K562 (cell line): ENCODE data around the gene FIZ1. TPM values are rescaled to one million over a fixed set of nuclear protein-coding genes. Genes with fewer than 3 reads are reported as not detected.

Experiments
- COPS2 ChIP-seq: fragments of 450-650 bp; conservative IDR thresholded peaks from 2 replicates; pipeline ENCODE4 v1.6.1; 2016; ENCODE audit warnings: mild to moderate bottlenecking, moderate library complexity
- FOXM1 ChIP-seq, 2 experiments: fragments of 450-650 bp in 1 of 2; sonication (generic) in 1 of 2; formaldehyde crosslinking in 1 of 2; IDR thresholded peaks; 2 replicates each; pipeline versions ENCODE4 v1.6.1 to v1.9.0; 2017 to 2022; ENCODE audit warnings: low read depth in 2 of 2, mild to moderate bottlenecking in 2 of 2, missing genetic modification reagents in 1 of 2, moderate library complexity in 1 of 2
- KAT2B ChIP-seq: IDR thresholded peaks from one replicate; pipeline ENCODE4 v1.6.1; 2012; ENCODE audit warnings: low read depth, mild to moderate bottlenecking, control low read depth, inconsistent platforms, low read length, moderate library complexity
- KLF16 ChIP-seq: IDR thresholded peaks from 2 replicates; pipeline ENCODE4 v1.6.1; 2016; ENCODE audit warnings: antibody characterized with exemption
- MTA2 ChIP-seq: fragments of 450-650 bp; IDR thresholded peaks from 2 replicates; pipeline ENCODE4 v1.6.1; 2016; ENCODE audit warnings: low read depth
- NCOA4 ChIP-seq: fragments of 450-650 bp; IDR thresholded peaks from 2 replicates; pipeline ENCODE4 v1.6.1; 2018; ENCODE audit warnings: mild to moderate bottlenecking; ENCODE audit not compliant: partially characterized antibody
- NEUROD1 ChIP-seq: fragments of 150-350 bp; IDR thresholded peaks from 2 replicates; pipeline ENCODE4 v1.6.1; 2014; ENCODE audit warnings: borderline replicate concordance, low read length, low read depth; ENCODE audit not compliant: partially characterized antibody
- SFPQ ChIP-seq: fragments of 200-400 bp; formaldehyde crosslinking; IDR thresholded peaks from 2 replicates; pipeline ENCODE4 v1.6.1; 2017; ENCODE audit warnings: mild to moderate bottlenecking, low read depth, low read length, moderate library complexity
- SP1 ChIP-seq: sonication (generic); formaldehyde crosslinking; IDR thresholded peaks from 2 replicates; pipeline ENCODE4 v1.8.1; 2022; ENCODE audit warnings: mild to moderate bottlenecking, missing genetic modification reagents
- TSHZ1 ChIP-seq: fragments of 250-450 bp; sonication (Bioruptor Pico); IDR thresholded peaks from 2 replicates; pipeline ENCODE4 v1.4.0; 2020; ENCODE audit warnings: mild to moderate bottlenecking, moderate library complexity
- ZNF24 ChIP-seq: fragments of 450-650 bp; IDR thresholded peaks from 2 replicates; pipeline ENCODE4 v1.6.1; 2016
- ZNF3 ChIP-seq: fragments of 250-450 bp; sonication (Bioruptor Pico); IDR thresholded peaks from 2 replicates; pipeline ENCODE4 v1.5.0; 2021; ENCODE audit warnings: mild to moderate bottlenecking, moderate library complexity
- ZNF444 ChIP-seq: fragments of 250-450 bp; sonication (Bioruptor Pico); IDR thresholded peaks from 2 replicates; pipeline ENCODE4 v1.4.0; 2020; ENCODE audit warnings: mild to moderate bottlenecking, moderate library complexity
- ZNF696 ChIP-seq: fragments of 250-450 bp; sonication (Bioruptor Pico); conservative IDR thresholded peaks from 2 replicates; pipeline ENCODE4 v1.4.0; 2020; ENCODE audit warnings: mild to moderate bottlenecking, moderate library complexity
- ZNF717 ChIP-seq: fragments of 250-450 bp; sonication (Bioruptor Pico); IDR thresholded peaks from 2 replicates; pipeline ENCODE4 v1.5.0; 2021
- polyA plus RNA-seq, 8 experiments: library from polyadenylated mRNA; depleted of rRNA in 4 of 8; stranded (reverse) in 5 of 8; unstranded in 3 of 8; fragments of >200 nt; fragmentation: Nextera tagmentation in 2 of 8; fragmentation: Illumina TruSeq in 1 of 8; extraction: Ambion mirVana in 2 of 8; extraction: Trizol in 1 of 8; gene quantifications; 2 replicates each; pipeline versions ENCODE4 v1.2.1 to v1.2.3, GENCODE V29; 2011 to 2014; ENCODE audit warnings: inconsistent platforms in 1 of 8, missing spikeins in 1 of 8
- total RNA-seq, 7 experiments: library from RNA; depleted of rRNA in 6 of 7; stranded (reverse); fragments of >200 nt in 6 of 7; fragmentation: Illumina TruSeq in 2 of 7; extraction: Trizol in 2 of 7; gene quantifications; 2 replicates each; pipeline versions ENCODE4 v1.2.1 to v1.2.3, GENCODE V29; 2011 to 2021; ENCODE audit warnings: low replicate concordance in 1 of 7
- TF ChIP-seq, protein P1 (sequence below): sonication (generic); formaldehyde crosslinking; IDR thresholded peaks from 2 replicates; pipeline ENCODE4 v1.8.0; 2023; ENCODE audit warnings: missing genetic modification reagents, mild to moderate bottlenecking, borderline replicate concordance
- TF ChIP-seq, protein P2 (sequence below): fragments of 250-450 bp; sonication (Bioruptor Pico); IDR thresholded peaks from 2 replicates; pipeline ENCODE4 v1.4.0; 2020; ENCODE audit warnings: borderline replicate concordance

The FIZ1 gene
- total and polyA plus RNA-seq, 9 of the 15 experiments (the other 6 are each of a cell fraction or from before 2014, with no cell fraction given) = 0.79 to 17.5 (median 5.5) TPM

GRCh38 chr19:55635334-55635717 lies 36.0 kb upstream of the FIZ1 start (continued):
- TF ChIP-seq, protein P1, sequence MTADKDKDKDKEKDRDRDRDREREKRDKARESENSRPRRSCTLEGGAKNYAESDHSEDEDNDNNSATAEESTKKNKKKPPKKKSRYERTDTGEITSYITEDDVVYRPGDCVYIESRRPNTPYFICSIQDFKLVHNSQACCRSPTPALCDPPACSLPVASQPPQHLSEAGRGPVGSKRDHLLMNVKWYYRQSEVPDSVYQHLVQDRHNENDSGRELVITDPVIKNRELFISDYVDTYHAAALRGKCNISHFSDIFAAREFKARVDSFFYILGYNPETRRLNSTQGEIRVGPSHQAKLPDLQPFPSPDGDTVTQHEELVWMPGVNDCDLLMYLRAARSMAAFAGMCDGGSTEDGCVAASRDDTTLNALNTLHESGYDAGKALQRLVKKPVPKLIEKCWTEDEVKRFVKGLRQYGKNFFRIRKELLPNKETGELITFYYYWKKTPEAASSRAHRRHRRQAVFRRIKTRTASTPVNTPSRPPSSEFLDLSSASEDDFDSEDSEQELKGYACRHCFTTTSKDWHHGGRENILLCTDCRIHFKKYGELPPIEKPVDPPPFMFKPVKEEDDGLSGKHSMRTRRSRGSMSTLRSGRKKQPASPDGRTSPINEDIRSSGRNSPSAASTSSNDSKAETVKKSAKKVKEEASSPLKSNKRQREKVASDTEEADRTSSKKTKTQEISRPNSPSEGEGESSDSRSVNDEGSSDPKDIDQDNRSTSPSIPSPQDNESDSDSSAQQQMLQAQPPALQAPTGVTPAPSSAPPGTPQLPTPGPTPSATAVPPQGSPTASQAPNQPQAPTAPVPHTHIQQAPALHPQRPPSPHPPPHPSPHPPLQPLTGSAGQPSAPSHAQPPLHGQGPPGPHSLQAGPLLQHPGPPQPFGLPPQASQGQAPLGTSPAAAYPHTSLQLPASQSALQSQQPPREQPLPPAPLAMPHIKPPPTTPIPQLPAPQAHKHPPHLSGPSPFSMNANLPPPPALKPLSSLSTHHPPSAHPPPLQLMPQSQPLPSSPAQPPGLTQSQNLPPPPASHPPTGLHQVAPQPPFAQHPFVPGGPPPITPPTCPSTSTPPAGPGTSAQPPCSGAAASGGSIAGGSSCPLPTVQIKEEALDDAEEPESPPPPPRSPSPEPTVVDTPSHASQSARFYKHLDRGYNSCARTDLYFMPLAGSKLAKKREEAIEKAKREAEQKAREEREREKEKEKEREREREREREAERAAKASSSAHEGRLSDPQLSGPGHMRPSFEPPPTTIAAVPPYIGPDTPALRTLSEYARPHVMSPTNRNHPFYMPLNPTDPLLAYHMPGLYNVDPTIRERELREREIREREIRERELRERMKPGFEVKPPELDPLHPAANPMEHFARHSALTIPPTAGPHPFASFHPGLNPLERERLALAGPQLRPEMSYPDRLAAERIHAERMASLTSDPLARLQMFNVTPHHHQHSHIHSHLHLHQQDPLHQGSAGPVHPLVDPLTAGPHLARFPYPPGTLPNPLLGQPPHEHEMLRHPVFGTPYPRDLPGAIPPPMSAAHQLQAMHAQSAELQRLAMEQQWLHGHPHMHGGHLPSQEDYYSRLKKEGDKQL (CRISPR knock-in tag) = 0 out of 2 replicates have a peak, but pooled peaks have one; percentile 18
- no peak for TF ChIP-seq FOXM1 (IDR thresholded peaks at IDR 0.05; ENCODE audit: low read depth)
- TF ChIP-seq FOXM1 (CRISPR knock-in tag; IDR thresholded peaks at IDR 0.05; ENCODE audit: low read depth) = no peak
- TF ChIP-seq ZNF717 (CRISPR knock-in tag) = no peak
- TF ChIP-seq ZNF3 (CRISPR knock-in tag) = no peak
- TF ChIP-seq SFPQ = no peak
- TF ChIP-seq KAT2B = no peak
- no peak for TF ChIP-seq MTA2
- TF ChIP-seq KLF16 = no peak
- TF ChIP-seq COPS2 = no peak
- no peak for TF ChIP-seq ZNF696 (CRISPR knock-in tag)
- no peak for TF ChIP-seq TSHZ1 (CRISPR knock-in tag)
- no peak for TF ChIP-seq NEUROD1
- TF ChIP-seq, protein P2, sequence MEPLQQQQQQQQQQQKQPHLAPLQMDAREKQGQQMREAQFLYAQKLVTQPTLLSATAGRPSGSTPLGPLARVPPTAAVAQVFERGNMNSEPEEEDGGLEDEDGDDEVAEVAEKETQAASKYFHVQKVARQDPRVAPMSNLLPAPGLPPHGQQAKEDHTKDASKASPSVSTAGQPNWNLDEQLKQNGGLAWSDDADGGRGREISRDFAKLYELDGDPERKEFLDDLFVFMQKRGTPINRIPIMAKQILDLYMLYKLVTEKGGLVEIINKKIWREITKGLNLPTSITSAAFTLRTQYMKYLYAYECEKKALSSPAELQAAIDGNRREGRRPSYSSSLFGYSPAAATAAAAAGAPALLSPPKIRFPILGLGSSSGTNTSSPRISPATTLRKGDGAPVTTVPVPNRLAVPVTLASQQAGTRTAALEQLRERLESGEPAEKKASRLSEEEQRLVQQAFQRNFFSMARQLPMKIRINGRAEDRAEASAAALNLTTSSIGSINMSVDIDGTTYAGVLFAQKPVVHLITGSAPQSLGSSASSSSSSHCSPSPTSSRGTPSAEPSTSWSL = no peak
- peak; percentile 2; the same call in 1 of the 2 replicates for TF ChIP-seq SP1 (CRISPR knock-in tag)
- no peak for TF ChIP-seq ZNF444 (CRISPR knock-in tag)
- no peak for TF ChIP-seq NCOA4
- TF ChIP-seq ZNF24 = no peak
